Hepatocyte (in vitro differentiated cells): ENCODE measurements around the gene THRAP3.

Source experiments
- CTCF ChIP-seq: fragments of 200-600 bp; sonication (generic); IDR thresholded peaks from 2 replicates; pipeline ENCODE4 v1.5.1; 2016; ENCODE audit warnings: antibody characterized with exemption, mild to moderate bottlenecking; ENCODE audit not compliant: poor library complexity
- EZH2 ChIP-seq: fragments of 200-600 bp; sonication (generic); IDR thresholded peaks from 2 replicates; pipeline ENCODE4 v1.6.1; 2016; ENCODE audit warnings: antibody characterized with exemption, mild to moderate bottlenecking, borderline replicate concordance
- EZH2phosphoT487 ChIP-seq: fragments of 200-600 bp; sonication (generic); IDR thresholded peaks from one replicate; pipeline ENCODE4 v1.6.1; 2018; ENCODE audit warnings: antibody characterized with exemption, mild to moderate bottlenecking, low read depth, moderate library complexity; ENCODE audit not compliant: unreplicated experiment, severe bottlenecking

GRCh38 chr1:36183309-36183856, 40.9 kb upstream of the THRAP3 start:
- TF ChIP-seq CTCF, result no peak
- no peak for TF ChIP-seq EZH2
- no peak for TF ChIP-seq EZH2phosphoT487
